K562 (cell line): Measurements from ENCODE around the gene NCMAP. TPM values are rescaled to one million over a fixed set of nuclear protein-coding genes. Genes with fewer than 3 reads are reported as not detected.
A peak's percentile ranks its signal among the peaks of the same experiment; 100 is the strongest.

ENCODE experiments used
- CBX2 ChIP-seq: fragments of 200-600 bp; sonication (generic); IDR thresholded peaks from one replicate; pipeline ENCODE4 v1.6.1; 2012; ENCODE audit warnings: mild to moderate bottlenecking, low read length, inconsistent platforms; ENCODE audit not compliant: insufficient read depth, poor library complexity, severe bottlenecking
- EHMT2 ChIP-seq: fragments of 450-650 bp; IDR thresholded peaks from 2 replicates; pipeline ENCODE4 v1.6.1; 2018; ENCODE audit warnings: antibody characterized with exemption
- HDAC1 ChIP-seq, 2 experiments: fragments of 450-650 bp; IDR thresholded peaks; 2 replicates each; pipeline ENCODE4 v1.6.1; 2016 to 2017; ENCODE audit warnings: inconsistent platforms in 1 of 2, mild to moderate bottlenecking in 1 of 2, moderate library complexity in 1 of 2
- KLF13 ChIP-seq: fragments of 450-650 bp; IDR thresholded peaks from 2 replicates; pipeline ENCODE4 v1.6.1; 2016; ENCODE audit warnings: missing genetic modification characterization, low read depth, mild to moderate bottlenecking, missing compliant biosample characterization, moderate library complexity, borderline replicate concordance
- MIER1 ChIP-seq: fragments of 450-650 bp; IDR thresholded peaks from 2 replicates; pipeline ENCODE4 v1.6.1; 2016; ENCODE audit warnings: antibody characterized with exemption, mild to moderate bottlenecking, low read depth
- POLR2G ChIP-seq: fragments of 200-400 bp; formaldehyde crosslinking; IDR thresholded peaks from 2 replicates; pipeline ENCODE4 v1.6.1; 2017; ENCODE audit warnings: low read depth, mild to moderate bottlenecking, antibody characterized with exemption, low read length, moderate library complexity
- RAD21 ChIP-seq, 2 experiments: fragments of 250-450 bp in 1 of 2; fragments of 450-650 bp in 1 of 2; sonication (Bioruptor Pico) in 1 of 2; formaldehyde crosslinking in 1 of 2; IDR thresholded peaks in 1 of 2; conservative IDR thresholded peaks in 1 of 2; 2 replicates each; pipeline versions ENCODE4 v1.4.0 to v1.8.0; 2020 to 2022; ENCODE audit warnings: mild to moderate bottlenecking in 2 of 2, moderate library complexity in 1 of 2
- RAD51 ChIP-seq: fragments of 450-650 bp; IDR thresholded peaks from 2 replicates; pipeline ENCODE4 v1.7.1; 2016; ENCODE audit warnings: low read depth, mild to moderate bottlenecking, borderline replicate concordance
- TCF7L2 ChIP-seq: fragments of 150-350 bp; IDR thresholded peaks from 2 replicates; pipeline ENCODE4 v1.6.1; 2016; ENCODE audit warnings: low read depth, mild to moderate bottlenecking, low read length, moderate library complexity
- TEAD1 ChIP-seq, 2 experiments: fragments of 450-650 bp in 1 of 2; sonication (generic) in 1 of 2; formaldehyde crosslinking; IDR thresholded peaks; 2 replicates each; pipeline versions ENCODE4 v1.4.0 to v1.8.0; 2020 to 2022; ENCODE audit warnings: mild to moderate bottlenecking in 2 of 2, missing genetic modification reagents in 1 of 2
- THRAP3 ChIP-seq: fragments of 450-650 bp; IDR thresholded peaks from 2 replicates; pipeline ENCODE4 v1.6.1; 2016; ENCODE audit warnings: mild to moderate bottlenecking, inconsistent platforms, borderline replicate concordance
- YBX1 ChIP-seq: fragments of 450-650 bp; IDR thresholded peaks from 2 replicates; pipeline ENCODE4 v1.7.1; 2016; ENCODE audit warnings: mild to moderate bottlenecking
- ZBTB17 ChIP-seq: fragments of 450-650 bp; formaldehyde crosslinking; IDR thresholded peaks from 2 replicates; pipeline ENCODE4 v1.4.0; 2020; ENCODE audit warnings: mild to moderate bottlenecking
- ZEB2 ChIP-seq: fragments of 450-650 bp; IDR thresholded peaks from 2 replicates; pipeline ENCODE4 v1.6.1; 2016
- ZNF282 ChIP-seq: sonication (generic); formaldehyde crosslinking; IDR thresholded peaks from 2 replicates; pipeline ENCODE4 v1.8.1; 2023; ENCODE audit warnings: missing genetic modification reagents
- ZNF507 ChIP-seq: conservative IDR thresholded peaks from 2 replicates; pipeline ENCODE4 v1.6.1; 2017; ENCODE audit warnings: missing genetic modification characterization, missing compliant biosample characterization
- polyA plus RNA-seq, 8 experiments: library from polyadenylated mRNA; depleted of rRNA in 4 of 8; stranded (reverse) in 5 of 8; unstranded in 3 of 8; fragments of >200 nt; fragmentation: Nextera tagmentation in 2 of 8; fragmentation: Illumina TruSeq in 1 of 8; extraction: Ambion mirVana in 2 of 8; extraction: Trizol in 1 of 8; gene quantifications; 2 replicates each; pipeline versions ENCODE4 v1.2.1 to v1.2.3, GENCODE V29; 2011 to 2014; ENCODE audit warnings: inconsistent platforms in 1 of 8, missing spikeins in 1 of 8
- total RNA-seq, 7 experiments: library from RNA; depleted of rRNA in 6 of 7; stranded (reverse); fragments of >200 nt in 6 of 7; fragmentation: Illumina TruSeq in 2 of 7; extraction: Trizol in 2 of 7; gene quantifications; 2 replicates each; pipeline versions ENCODE4 v1.2.1 to v1.2.3, GENCODE V29; 2011 to 2021; ENCODE audit warnings: low replicate concordance in 1 of 7
- TF ChIP-seq, protein P1 (sequence below): fragments of 250-450 bp; sonication (Bioruptor Pico); IDR thresholded peaks from 2 replicates; pipeline ENCODE4 v1.5.0; 2022; ENCODE audit warnings: mild to moderate bottlenecking
- TF ChIP-seq, protein P2 (sequence below): IDR thresholded peaks from 2 replicates; pipeline ENCODE4 v1.6.1; 2011; ENCODE audit warnings: borderline replicate concordance, low read depth, mild to moderate bottlenecking, moderate library complexity, low read length; ENCODE audit not compliant: insufficient read depth, poor library complexity, severe bottlenecking
- TF ChIP-seq, protein P3 (sequence below), 2 experiments: IDR thresholded peaks; 2 replicates each; pipeline ENCODE4 v1.6.1; 2012; ENCODE audit warnings: improper control_type of control experiment in 2 of 2, low read depth in 2 of 2, low read length in 2 of 2, borderline replicate concordance in 1 of 2
- TF ChIP-seq, protein P4 (sequence below): IDR thresholded peaks from 2 replicates; pipeline ENCODE4 v1.6.1; 2014; ENCODE audit warnings: antibody characterized with exemption

NCMAP gene
- total and polyA plus RNA-seq, 9 of the 15 experiments (the other 6 are each of a cell fraction or from before 2014, with no cell fraction given): 0.03 TPM; not detected in 8

DNA sequence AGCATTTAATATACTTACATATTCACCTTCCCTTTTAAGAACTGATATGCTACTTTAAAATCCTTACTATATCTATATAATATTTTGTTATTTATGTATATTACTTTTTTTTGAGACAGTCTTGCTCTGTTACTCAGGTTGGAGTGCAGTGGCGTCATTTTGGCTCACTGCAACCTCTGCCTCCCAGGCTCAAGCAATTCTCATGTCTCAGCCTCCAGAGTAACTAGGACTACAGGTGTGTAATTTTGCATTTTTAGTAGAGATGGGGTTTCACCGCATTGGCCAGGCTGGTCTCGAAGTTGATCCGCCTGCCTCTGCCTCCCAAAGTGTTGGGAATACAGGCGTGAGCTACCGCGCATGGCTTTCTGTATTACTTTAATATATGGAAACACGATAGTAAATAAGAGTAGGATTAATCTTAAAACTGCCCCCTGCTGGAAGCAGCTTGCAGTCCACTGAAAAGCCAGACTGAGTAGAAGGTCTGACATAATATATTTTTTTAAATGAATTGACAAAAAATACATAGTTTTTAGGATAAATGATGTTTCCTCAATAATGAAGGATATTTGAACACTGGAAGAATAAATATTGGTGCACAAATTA is 28.8 kb upstream of the NCMAP start (continued):
- TF ChIP-seq HDAC1 (IDR thresholded peaks at IDR 0.05) (no peak), ZEB2 (no peak), ZBTB17 (CRISPR knock-in tag) (no peak), YBX1 (no peak), MIER1 (no peak), RAD51 (no peak), POLR2G (no peak), CBX2 (no peak), TCF7L2 (no peak), ZNF282 (CRISPR knock-in tag) (no peak), ZNF507 (tag) (no peak), EHMT2 (no peak), RAD21 (CRISPR knock-in tag; conservative IDR thresholded peaks at IDR 0.05 in 1 of 2, IDR thresholded peaks at IDR 0.05 in 1 of 2) (peak; percentile 38 to 56), TEAD1 (CRISPR knock-in tag; IDR thresholded peaks at IDR 0.05) (no peak), KLF13 (no peak), THRAP3 (no peak)
- TF ChIP-seq, protein P1, sequence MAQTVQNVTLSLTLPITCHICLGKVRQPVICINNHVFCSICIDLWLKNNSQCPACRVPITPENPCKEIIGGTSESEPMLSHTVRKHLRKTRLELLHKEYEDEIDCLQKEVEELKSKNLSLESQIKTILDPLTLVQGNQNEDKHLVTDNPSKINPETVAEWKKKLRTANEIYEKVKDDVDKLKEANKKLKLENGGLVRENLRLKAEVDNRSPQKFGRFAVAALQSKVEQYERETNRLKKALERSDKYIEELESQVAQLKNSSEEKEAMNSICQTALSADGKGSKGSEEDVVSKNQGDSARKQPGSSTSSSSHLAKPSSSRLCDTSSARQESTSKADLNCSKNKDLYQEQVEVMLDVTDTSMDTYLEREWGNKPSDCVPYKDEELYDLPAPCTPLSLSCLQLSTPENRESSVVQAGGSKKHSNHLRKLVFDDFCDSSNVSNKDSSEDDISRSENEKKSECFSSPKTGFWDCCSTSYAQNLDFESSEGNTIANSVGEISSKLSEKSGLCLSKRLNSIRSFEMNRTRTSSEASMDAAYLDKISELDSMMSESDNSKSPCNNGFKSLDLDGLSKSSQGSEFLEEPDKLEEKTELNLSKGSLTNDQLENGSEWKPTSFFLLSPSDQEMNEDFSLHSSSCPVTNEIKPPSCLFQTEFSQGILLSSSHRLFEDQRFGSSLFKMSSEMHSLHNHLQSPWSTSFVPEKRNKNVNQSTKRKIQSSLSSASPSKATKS: no peak
- TF ChIP-seq, protein P2, sequence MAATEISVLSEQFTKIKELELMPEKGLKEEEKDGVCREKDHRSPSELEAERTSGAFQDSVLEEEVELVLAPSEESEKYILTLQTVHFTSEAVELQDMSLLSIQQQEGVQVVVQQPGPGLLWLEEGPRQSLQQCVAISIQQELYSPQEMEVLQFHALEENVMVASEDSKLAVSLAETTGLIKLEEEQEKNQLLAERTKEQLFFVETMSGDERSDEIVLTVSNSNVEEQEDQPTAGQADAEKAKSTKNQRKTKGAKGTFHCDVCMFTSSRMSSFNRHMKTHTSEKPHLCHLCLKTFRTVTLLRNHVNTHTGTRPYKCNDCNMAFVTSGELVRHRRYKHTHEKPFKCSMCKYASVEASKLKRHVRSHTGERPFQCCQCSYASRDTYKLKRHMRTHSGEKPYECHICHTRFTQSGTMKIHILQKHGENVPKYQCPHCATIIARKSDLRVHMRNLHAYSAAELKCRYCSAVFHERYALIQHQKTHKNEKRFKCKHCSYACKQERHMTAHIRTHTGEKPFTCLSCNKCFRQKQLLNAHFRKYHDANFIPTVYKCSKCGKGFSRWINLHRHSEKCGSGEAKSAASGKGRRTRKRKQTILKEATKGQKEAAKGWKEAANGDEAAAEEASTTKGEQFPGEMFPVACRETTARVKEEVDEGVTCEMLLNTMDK: peak; percentile 47
- TF ChIP-seq, protein P3, sequence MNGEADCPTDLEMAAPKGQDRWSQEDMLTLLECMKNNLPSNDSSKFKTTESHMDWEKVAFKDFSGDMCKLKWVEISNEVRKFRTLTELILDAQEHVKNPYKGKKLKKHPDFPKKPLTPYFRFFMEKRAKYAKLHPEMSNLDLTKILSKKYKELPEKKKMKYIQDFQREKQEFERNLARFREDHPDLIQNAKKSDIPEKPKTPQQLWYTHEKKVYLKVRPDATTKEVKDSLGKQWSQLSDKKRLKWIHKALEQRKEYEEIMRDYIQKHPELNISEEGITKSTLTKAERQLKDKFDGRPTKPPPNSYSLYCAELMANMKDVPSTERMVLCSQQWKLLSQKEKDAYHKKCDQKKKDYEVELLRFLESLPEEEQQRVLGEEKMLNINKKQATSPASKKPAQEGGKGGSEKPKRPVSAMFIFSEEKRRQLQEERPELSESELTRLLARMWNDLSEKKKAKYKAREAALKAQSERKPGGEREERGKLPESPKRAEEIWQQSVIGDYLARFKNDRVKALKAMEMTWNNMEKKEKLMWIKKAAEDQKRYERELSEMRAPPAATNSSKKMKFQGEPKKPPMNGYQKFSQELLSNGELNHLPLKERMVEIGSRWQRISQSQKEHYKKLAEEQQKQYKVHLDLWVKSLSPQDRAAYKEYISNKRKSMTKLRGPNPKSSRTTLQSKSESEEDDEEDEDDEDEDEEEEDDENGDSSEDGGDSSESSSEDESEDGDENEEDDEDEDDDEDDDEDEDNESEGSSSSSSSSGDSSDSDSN (IDR thresholded peaks at IDR 0.05; ENCODE audit: borderline replicate concordance in 1 of 2, low read depth in 2 of 2, low read length in 2 of 2): no peak
- TF ChIP-seq, protein P4, sequence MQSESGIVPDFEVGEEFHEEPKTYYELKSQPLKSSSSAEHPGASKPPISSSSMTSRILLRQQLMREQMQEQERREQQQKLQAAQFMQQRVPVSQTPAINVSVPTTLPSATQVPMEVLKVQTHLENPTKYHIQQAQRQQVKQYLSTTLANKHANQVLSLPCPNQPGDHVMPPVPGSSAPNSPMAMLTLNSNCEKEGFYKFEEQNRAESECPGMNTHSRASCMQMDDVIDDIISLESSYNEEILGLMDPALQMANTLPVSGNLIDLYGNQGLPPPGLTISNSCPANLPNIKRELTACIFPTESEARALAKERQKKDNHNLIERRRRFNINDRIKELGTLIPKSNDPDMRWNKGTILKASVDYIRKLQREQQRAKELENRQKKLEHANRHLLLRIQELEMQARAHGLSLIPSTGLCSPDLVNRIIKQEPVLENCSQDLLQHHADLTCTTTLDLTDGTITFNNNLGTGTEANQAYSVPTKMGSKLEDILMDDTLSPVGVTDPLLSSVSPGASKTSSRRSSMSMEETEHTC: no peak
